Activated CD8-positive, alpha-beta memory T cell treated with anti-CD3 and anti-CD28 coated beads, Interleukin-2, amount 50 U/mL, for 4 hours (primary cell): ENCODE data around the gene WBP4.
"Not testable (repeated sequence)": the region's sequence is repeated elsewhere in the genome, so short reads cannot be mapped to it uniquely, and the experiment has no call there.

Experiments used
- DNase-seq: peaks from one replicate; pipeline ENCODE4 v3.0.0-alpha.2; 2020

Gene WBP4

GRCh38 chr13:41061075-41061913, at the start of gene WBP4:
Gene WBP4, plus strand, starts transcription at chr13:41061509. Its CDS starts 165 bp downstream, at chr13:41061674.
- peak; percentile 85 for DNase-seq

GRCh38 chr13:41012536-41012935, 48.8 kb upstream of the WBP4 start:
- DNase-seq = no peak

GRCh38 chr13:41013835-41014234, 47.5 kb upstream of the WBP4 start:
- no peak for DNase-seq

- DNase-seq = no peak
Measured at GRCh38 chr13:41015920-41016319, 45.4 kb upstream of the WBP4 start.

GRCh38 chr13:41017159-41017558, 44.1 kb upstream of the WBP4 start:
- DNase-seq = no peak

- DNase-seq = no peak
Measured at GRCh38 chr13:41017817-41018601, 43.3 kb upstream of the WBP4 start.

GRCh38 chr13:41018602-41018948, 42.7 kb upstream of the WBP4 start:
- DNase-seq = no peak

- DNase-seq = peak; percentile 43
Measured at GRCh38 chr13:41019011-41019487, 42.3 kb upstream of the WBP4 start, which contains the start of gene ELF1. Gene ELF1, minus strand, starts transcription at chr13:41019316. Its CDS starts 37,262 bp downstream, at chr13:40982054.

- no peak for DNase-seq
Measured at GRCh38 chr13:41019578-41020347, 41.5 kb upstream of the WBP4 start.

- no peak for DNase-seq
Measured at GRCh38 chr13:41025518-41025917, 35.8 kb upstream of the WBP4 start.

GRCh38 chr13:41026788-41027187, 34.5 kb upstream of the WBP4 start:
- DNase-seq = no peak

GRCh38 chr13:41028051-41028450, 33.3 kb upstream of the WBP4 start:
- DNase-seq = no peak

GRCh38 chr13:41029629-41030028, 31.7 kb upstream of the WBP4 start:
- peak; percentile 24 for DNase-seq

- DNase-seq = no peak
Measured at GRCh38 chr13:41032691-41033376, 28.5 kb upstream of the WBP4 start.

GRCh38 chr13:41034382-41034781, 26.9 kb upstream of the WBP4 start:
- DNase-seq = no peak

GRCh38 chr13:41034881-41035280, 26.4 kb upstream of the WBP4 start:
- DNase-seq = no peak

- not testable (repeated sequence) for DNase-seq
Measured at GRCh38 chr13:41036557-41036956, 24.8 kb upstream of the WBP4 start.

GRCh38 chr13:41039746-41040145, 21.6 kb upstream of the WBP4 start:
- DNase-seq = no peak

GRCh38 chr13:41040584-41041334, 20.6 kb upstream of the WBP4 start:
- no peak for DNase-seq

GRCh38 chr13:41042419-41042818, 18.9 kb upstream of the WBP4 start:
- not testable (repeated sequence) for DNase-seq

GRCh38 chr13:41048640-41049039, 12.7 kb upstream of the WBP4 start:
- no peak for DNase-seq
